HEK293 (cell line): ENCODE data around the gene SPATA12.
A peak's percentile ranks its signal among the peaks of the same experiment; 100 is the strongest.

ENCODE experiments used
- CTCF ChIA-PET: fragments of 350-600 bp; formaldehyde crosslinking; extraction: SDS; loops from one replicate; lab custom pipeline; 2021; ENCODE audit warnings: antibody characterized with exemption; lab: Yijun Ruan, JAX
- POLR2A ChIA-PET: fragments of 300-600 bp; formaldehyde crosslinking; extraction: SDS; loops from one replicate; lab custom pipeline; 2020; ENCODE audit warnings: antibody characterized with exemption, inconsistent platforms; lab: Yijun Ruan, JAX
- H3K27ac ChIP-seq: fragments of 200-500 bp; sonication (Bioruptor generic); 2 replicates; pipeline ENCODE4 v1.5.1; 2014; ENCODE audit warnings: low read depth, low read length, control low read depth, inconsistent platforms; ENCODE audit errors: extremely low read depth
- H3K36me3 ChIP-seq, 2 experiments: fragments of 200-500 bp in 1 of 2; sonication (Bioruptor generic) in 1 of 2; 1 replicate in 1 of 2; 2 replicates in 1 of 2; pipeline ENCODE4 v1.5.1; 2014 to 2017; ENCODE audit warnings: inconsistent platforms in 2 of 2, low read length in 2 of 2; ENCODE audit not compliant: control insufficient read depth in 2 of 2, insufficient read depth in 1 of 2
- H3K4me1 ChIP-seq: fragments of 200-500 bp; sonication (Bioruptor generic); 2 replicates; pipeline ENCODE4 v1.5.1; 2014; ENCODE audit warnings: mild to moderate bottlenecking, low read length, inconsistent platforms; ENCODE audit not compliant: control insufficient read depth, insufficient read depth
- H3K4me3 ChIP-seq: 2 replicates; pipeline ENCODE4 v1.5.1; 2011; ENCODE audit warnings: low read depth, mild to moderate bottlenecking, control low read depth, low read length, moderate library complexity
- H3K9me3 ChIP-seq: fragments of 200-500 bp; sonication (Bioruptor generic); 2 replicates; pipeline ENCODE4 v1.5.1; 2014; ENCODE audit warnings: low read depth, low read length, inconsistent platforms; ENCODE audit not compliant: control insufficient read depth, insufficient read depth
- GLI4 ChIP-seq: fragments of 450-650 bp; formaldehyde crosslinking; IDR thresholded peaks from 2 replicates; pipeline ENCODE4 v1.5.1; 2016; ENCODE audit warnings: missing biosample characterization, missing genetic modification characterization
- KLF16 ChIP-seq: fragments of 450-650 bp; formaldehyde crosslinking; IDR thresholded peaks from 2 replicates; pipeline ENCODE4 v1.5.1; 2017; ENCODE audit warnings: missing biosample characterization, missing genetic modification characterization
- KLF17 ChIP-seq: fragments of 450-650 bp; formaldehyde crosslinking; IDR thresholded peaks from 2 replicates; pipeline ENCODE4 v1.5.1; 2016; ENCODE audit warnings: missing biosample characterization, missing genetic modification characterization
- MZF1 ChIP-seq: fragments of 450-650 bp; formaldehyde crosslinking; IDR thresholded peaks from 2 replicates; pipeline ENCODE4 v1.5.1; 2017; ENCODE audit warnings: missing biosample characterization, missing genetic modification characterization, borderline replicate concordance
- PRDM1 ChIP-seq: fragments of 450-650 bp; formaldehyde crosslinking; IDR thresholded peaks from 2 replicates; pipeline ENCODE4; 2016; ENCODE audit warnings: missing biosample characterization, missing genetic modification characterization
- PRDM4 ChIP-seq: fragments of 450-650 bp; formaldehyde crosslinking; IDR thresholded peaks from 2 replicates; pipeline ENCODE4 v1.5.1; 2017; ENCODE audit warnings: missing biosample characterization, missing genetic modification characterization
- YY1 ChIP-seq: fragments of 450-650 bp; formaldehyde crosslinking; IDR thresholded peaks from 2 replicates; pipeline ENCODE4 v1.5.1; 2018; ENCODE audit warnings: missing biosample characterization, missing genetic modification characterization
- ZFP41 ChIP-seq: fragments of 450-650 bp; formaldehyde crosslinking; IDR thresholded peaks from 2 replicates; pipeline ENCODE4 v1.5.1; 2016; ENCODE audit warnings: missing biosample characterization, missing genetic modification characterization, borderline replicate concordance
- ZNF121 ChIP-seq: fragments of 450-650 bp; formaldehyde crosslinking; IDR thresholded peaks from 2 replicates; pipeline ENCODE4 v1.5.1; 2016; ENCODE audit warnings: missing biosample characterization, missing genetic modification characterization
- ZNF132 ChIP-seq: fragments of 450-650 bp; formaldehyde crosslinking; IDR thresholded peaks from 2 replicates; pipeline ENCODE4 v1.5.1; 2017; ENCODE audit warnings: missing biosample characterization, missing genetic modification characterization, borderline replicate concordance
- ZNF16 ChIP-seq: fragments of 450-650 bp; formaldehyde crosslinking; IDR thresholded peaks from 2 replicates; pipeline ENCODE4 v1.5.1; 2016; ENCODE audit warnings: low read depth, missing biosample characterization, missing genetic modification characterization
- ZNF184 ChIP-seq: fragments of 450-650 bp; IDR thresholded peaks from 2 replicates; pipeline ENCODE4 v1.5.1; 2018; ENCODE audit warnings: missing biosample characterization, mild to moderate bottlenecking, missing genetic modification characterization
- ZNF221 ChIP-seq: fragments of 450-650 bp; formaldehyde crosslinking; IDR thresholded peaks from 2 replicates; pipeline ENCODE4 v1.5.1; 2017; ENCODE audit warnings: missing biosample characterization, missing genetic modification characterization, borderline replicate concordance
- ZNF24 ChIP-seq: fragments of 450-650 bp; formaldehyde crosslinking; IDR thresholded peaks from 2 replicates; pipeline ENCODE4 v1.5.1; 2016; ENCODE audit warnings: missing biosample characterization, missing genetic modification characterization
- ZNF311 ChIP-seq: fragments of 450-650 bp; formaldehyde crosslinking; IDR thresholded peaks from 2 replicates; pipeline ENCODE4 v1.5.1; 2017; ENCODE audit warnings: missing biosample characterization, missing genetic modification characterization, borderline replicate concordance
- ZNF449 ChIP-seq: fragments of 450-650 bp; formaldehyde crosslinking; IDR thresholded peaks from 2 replicates; pipeline ENCODE4 v1.5.1; 2017; ENCODE audit warnings: missing biosample characterization, mild to moderate bottlenecking, missing genetic modification characterization, moderate library complexity
- ZNF473 ChIP-seq: fragments of 450-650 bp; formaldehyde crosslinking; IDR thresholded peaks from 2 replicates; pipeline ENCODE4 v1.5.1; 2017; ENCODE audit warnings: missing biosample characterization, missing genetic modification characterization
- ZNF544 ChIP-seq: fragments of 450-650 bp; formaldehyde crosslinking; IDR thresholded peaks from 2 replicates; pipeline ENCODE4 v1.5.0; 2017; ENCODE audit warnings: missing biosample characterization, missing genetic modification characterization
- ZNF645 ChIP-seq: fragments of 450-650 bp; formaldehyde crosslinking; IDR thresholded peaks from 2 replicates; pipeline ENCODE4; 2016; ENCODE audit warnings: missing biosample characterization, missing genetic modification characterization
- ZNF660 ChIP-seq: fragments of 450-650 bp; IDR thresholded peaks from 2 replicates; pipeline ENCODE4 v1.5.1; 2018; ENCODE audit warnings: missing biosample characterization, mild to moderate bottlenecking, missing genetic modification characterization
- ZNF677 ChIP-seq: fragments of 450-650 bp; IDR thresholded peaks from 2 replicates; pipeline ENCODE4 v1.5.0; 2018; ENCODE audit warnings: missing biosample characterization, mild to moderate bottlenecking, missing genetic modification characterization, moderate library complexity
- ZNF776 ChIP-seq: fragments of 450-650 bp; formaldehyde crosslinking; IDR thresholded peaks from 2 replicates; pipeline ENCODE4 v1.5.0; 2017; ENCODE audit warnings: missing biosample characterization, missing genetic modification characterization, borderline replicate concordance
- ZNF777 ChIP-seq: fragments of 450-650 bp; formaldehyde crosslinking; IDR thresholded peaks from 2 replicates; pipeline ENCODE4 v1.5.1; 2017; ENCODE audit warnings: missing biosample characterization, missing genetic modification characterization, borderline replicate concordance
- ZNF830 ChIP-seq: fragments of 450-650 bp; IDR thresholded peaks from 2 replicates; pipeline ENCODE4 v1.5.0; 2018; ENCODE audit warnings: missing biosample characterization, missing genetic modification characterization, low read depth, mild to moderate bottlenecking, moderate library complexity
- ZXDB ChIP-seq: fragments of 450-650 bp; formaldehyde crosslinking; IDR thresholded peaks from 2 replicates; pipeline ENCODE4 v1.5.1; 2016; ENCODE audit warnings: missing biosample characterization, missing genetic modification characterization

The SPATA12 gene

GRCh38 chr3:57116501-57116900 lies 56.0 kb downstream of the SPATA12 start (continued):
- TF ChIP-seq ZNF544 (tag by site-specific recombination): no peak
- no peak for TF ChIP-seq PRDM1 (tag by site-specific recombination)
- TF ChIP-seq, all 188 proteins: peak for 0

GRCh38 chr3:57118254-57118653 lies 57.8 kb downstream of the SPATA12 start:
- H3K36me3 ChIP-seq: no peaks in the 10 kb centered on the region
- TF ChIP-seq ZNF16 (tag by site-specific recombination): no peak
- no peak for TF ChIP-seq ZNF24 (tag by site-specific recombination)
- TF ChIP-seq ZFP41 (tag by site-specific recombination): no peak
- no peak for TF ChIP-seq YY1
- TF ChIP-seq ZNF132 (tag by site-specific recombination): no peak
- TF ChIP-seq ZXDB (tag by site-specific recombination): no peak
- no peak overlapping the region for H3K4me3 ChIP-seq
- ChIA-PET CTCF (interaction anchor here (1.0 kb wide), 1 partner anchor 15 kb away, joined by 3 read pairs; no protein-coding TSS in a partner anchor), POLR2A (no interaction called here)
- H3K9me3 ChIP-seq: no peaks in the 10 kb centered on the region
- H3K4me1 ChIP-seq: no peaks in the 10 kb centered on the region
- no peak overlapping the region for H3K27ac ChIP-seq

- no peak for TF ChIP-seq ZNF830 (tag by site-specific recombination)
- peak; percentile 91 for TF ChIP-seq ZNF449 (tag by site-specific recombination)
- TF ChIP-seq ZNF645: no peak
- TF ChIP-seq ZNF777 (tag by site-specific recombination): no peak
- TF ChIP-seq, all 188 proteins: peak for 1
- Histone ChIP-seq H3K9me3 (no peaks in the 10 kb centered on the region), H3K4me1 (no peaks in the 10 kb centered on the region), H3K36me3 (no peaks in the 10 kb centered on the region), H3K27ac (no peak overlapping the region), H3K4me3 (no peak overlapping the region)
- POLR2A ChIA-PET: no interaction called here
- CTCF ChIA-PET: no interaction called here
Observed at GRCh38 chr3:57120040-57120439, 59.6 kb downstream of the SPATA12 start.

- ChIA-PET POLR2A (no interaction called here), CTCF (interaction anchor here (0.6 kb wide), 1 partner anchor 131 kb away, joined by 3 read pairs; no protein-coding TSS in a partner anchor)
- H3K9me3 ChIP-seq: no peaks in the 10 kb centered on the region
- TF ChIP-seq ZNF221 (tag by site-specific recombination) (no peak), ZNF121 (tag by site-specific recombination) (no peak), MZF1 (no peak), ZNF311 (tag by site-specific recombination) (no peak), ZNF660 (tag by site-specific recombination) (no peak), KLF17 (tag by site-specific recombination) (no peak), ZNF677 (tag by site-specific recombination) (no peak), GLI4 (no peak), ZNF473 (tag by site-specific recombination) (no peak), ZNF776 (tag by site-specific recombination) (no peak), PRDM4 (no peak), KLF16 (tag by site-specific recombination) (no peak), ZNF184 (no peak)
Observed at GRCh38 chr3:57120451-57121174, 60.1 kb downstream of the SPATA12 start.

More at GRCh38 chr3:57120451-57121174, 60.1 kb downstream of the SPATA12 start:
- Histone ChIP-seq H3K4me1 (no peaks in the 10 kb centered on the region), H3K27ac (no peak overlapping the region), H3K4me3 (no peak overlapping the region), H3K36me3 (no peaks in the 10 kb centered on the region)
